Muscle layer of duodenum (tissue), 2 donors: ENCODE data around the gene PSMA6.
"Not testable (repeated sequence)": the region's sequence is repeated elsewhere in the genome, so short reads cannot be mapped to it uniquely, and the experiment has no call there.

Experiments used
- H3K27ac ChIP-seq: one replicate; pipeline ENCODE4 v1.7.0; 2013; ENCODE audit warnings: mild to moderate bottlenecking, low read length
- H3K27me3 ChIP-seq: one replicate; pipeline ENCODE4 v1.7.0; 2013; ENCODE audit warnings: low read depth, mild to moderate bottlenecking, control low read depth, low read length
- H3K36me3 ChIP-seq, 2 donors: one replicate each; pipeline ENCODE4 v1.7.0; 2013; ENCODE audit warnings: low read length in 2 of 2, control low read depth in 1 of 2, mild to moderate bottlenecking in 1 of 2; ENCODE audit not compliant: insufficient read depth in 2 of 2, control insufficient read depth in 1 of 2
- H3K4me1 ChIP-seq, 2 donors: one replicate each; pipeline ENCODE4 v1.7.0; 2013; ENCODE audit warnings: low read length in 2 of 2, mild to moderate bottlenecking in 2 of 2, control low read depth in 1 of 2, moderate library complexity in 1 of 2; ENCODE audit not compliant: insufficient read depth in 2 of 2, control insufficient read depth in 1 of 2
- H3K4me3 ChIP-seq, 2 donors: one replicate each; pipeline ENCODE4 v1.7.0; 2013; ENCODE audit warnings: low read length in 2 of 2, low read depth in 1 of 2, mild to moderate bottlenecking in 1 of 2
- H3K9me3 ChIP-seq, 2 donors: one replicate each; pipeline ENCODE4 v1.7.0; 2013; ENCODE audit warnings: low read length in 2 of 2, control low read depth in 1 of 2, mild to moderate bottlenecking in 1 of 2; ENCODE audit not compliant: control insufficient read depth in 1 of 2
- donor health status: healthy.

PSMA6 gene

GRCh38 chr14:35349496-35350365, 57.5 kb downstream of the PSMA6 start:
- Histone ChIP-seq H3K4me3 (no peak overlapping the region), H3K36me3 (no peaks in the 10 kb centered on the region), H3K4me1 (no peaks in the 10 kb centered on the region), H3K9me3 (no peaks in the 10 kb centered on the region), H3K27me3 (no peaks in the 10 kb centered on the region), H3K27ac (no peak overlapping the region)

GRCh38 chr14:35351497-35351896, 59.3 kb downstream of the PSMA6 start:
- Histone ChIP-seq H3K4me3 (no peak overlapping the region), H3K27ac (no peak overlapping the region), H3K27me3 (no peaks in the 10 kb centered on the region), H3K9me3 (no peaks in the 10 kb centered on the region), H3K36me3 (no peaks in the 10 kb centered on the region), H3K4me1 (no peaks in the 10 kb centered on the region)

DNA sequence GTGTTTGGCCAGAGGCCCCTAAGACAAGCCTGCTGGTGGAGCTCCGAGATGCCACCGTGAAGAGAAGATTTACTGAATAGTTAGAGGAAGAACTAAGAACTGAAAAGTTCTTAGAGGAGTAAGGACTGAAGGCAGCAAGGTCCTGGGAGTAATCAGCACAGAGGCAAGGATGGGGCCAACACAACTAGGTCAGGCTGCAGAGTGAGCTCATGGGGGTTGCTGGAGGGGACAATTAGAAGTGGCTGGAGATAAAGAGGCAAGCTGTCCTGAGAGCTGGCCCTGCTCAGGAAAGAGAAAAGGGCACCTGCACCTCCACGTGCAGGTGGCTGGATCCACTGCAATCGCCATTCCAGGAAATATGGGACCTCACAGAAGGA, 59.7 kb downstream of the PSMA6 start:
- H3K36me3 ChIP-seq = no peaks in the 10 kb centered on the region
- no peak overlapping the region for H3K4me3 ChIP-seq
- no peaks in the 10 kb centered on the region for H3K9me3 ChIP-seq
- no peaks in the 10 kb centered on the region for H3K27me3 ChIP-seq
- H3K4me1 ChIP-seq = no peaks in the 10 kb centered on the region
- H3K27ac ChIP-seq = no peak overlapping the region

DNA sequence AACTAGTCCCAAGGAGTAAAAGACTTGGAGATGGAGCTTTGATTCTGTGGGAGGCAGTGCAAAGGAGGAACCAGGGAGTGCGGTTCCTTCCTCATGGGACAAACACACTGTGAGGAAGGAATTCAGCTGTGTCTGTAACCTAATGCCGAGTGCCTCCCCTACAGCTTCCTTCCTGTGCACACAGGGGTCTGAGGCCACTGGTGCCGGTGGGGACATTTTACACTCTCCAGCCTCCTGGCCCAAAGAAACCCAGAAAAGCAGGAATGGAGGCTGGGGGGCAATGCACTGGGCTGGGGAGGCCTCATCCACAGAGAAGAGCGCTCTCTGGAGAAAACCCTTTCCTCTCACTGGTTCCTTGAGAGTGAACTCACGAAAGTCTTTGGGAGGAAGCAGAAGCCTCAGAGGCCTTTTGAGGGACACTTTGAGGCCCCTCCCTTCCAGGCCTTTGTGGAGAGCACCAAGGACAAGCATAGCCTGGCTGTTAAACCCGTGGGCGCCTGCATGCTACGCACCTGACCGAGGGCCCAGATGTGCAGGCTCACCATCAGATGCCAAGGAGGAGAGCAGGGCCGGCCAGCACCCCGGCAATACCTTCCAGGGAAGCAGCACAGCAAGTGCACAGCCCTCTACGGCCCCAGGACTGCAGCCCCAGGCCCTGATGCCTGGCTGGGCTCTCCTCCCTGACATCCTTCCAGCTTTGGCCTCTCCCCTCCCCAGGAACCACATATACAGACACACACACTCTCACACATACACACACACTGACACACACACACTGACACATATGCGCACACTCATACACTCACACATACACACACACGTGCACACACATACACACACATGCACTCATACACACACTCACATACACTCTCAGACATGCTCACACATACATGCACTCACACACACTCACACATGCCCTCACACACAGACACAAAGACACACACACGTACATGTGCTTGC, 60.4 kb downstream of the PSMA6 start:
- no peak overlapping the region for H3K27ac ChIP-seq
- no peaks in the 10 kb centered on the region for H3K27me3 ChIP-seq
- H3K4me3 ChIP-seq = no peak overlapping the region
- H3K9me3 ChIP-seq = no peaks in the 10 kb centered on the region
- no peaks in the 10 kb centered on the region for H3K4me1 ChIP-seq
- no peaks in the 10 kb centered on the region for H3K36me3 ChIP-seq

- Histone ChIP-seq H3K9me3 (no peaks in the 10 kb centered on the region), H3K4me3 (no peak overlapping the region), H3K27me3 (no peaks in the 10 kb centered on the region), H3K4me1 (no peaks in the 10 kb centered on the region), H3K27ac (no peak overlapping the region), H3K36me3 (no peaks in the 10 kb centered on the region)
Measured at GRCh38 chr14:35353409-35354172, 61.4 kb downstream of the PSMA6 start.

DNA sequence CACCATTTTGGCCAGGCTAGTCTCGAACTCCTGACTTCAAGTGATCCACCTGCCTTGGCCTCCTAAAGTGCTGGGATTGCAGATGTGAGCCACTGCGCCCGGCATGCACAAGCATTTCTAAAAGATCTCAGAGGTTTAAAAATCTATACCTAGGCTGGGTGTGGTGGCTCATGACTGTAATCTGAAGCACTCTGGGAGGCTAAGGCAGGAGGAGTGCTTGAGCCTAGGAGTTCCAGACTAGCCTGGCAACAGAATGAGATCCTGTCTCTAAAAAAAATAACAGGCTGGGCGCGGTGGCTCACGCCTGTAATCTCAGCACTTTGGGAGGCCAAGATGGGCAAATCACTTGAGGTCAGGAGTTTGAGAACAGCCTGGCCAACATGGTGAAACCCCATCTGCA, 63.1 kb downstream of the PSMA6 start:
- not testable (repeated sequence) for H3K36me3 ChIP-seq, H3K27ac ChIP-seq, H3K4me3 ChIP-seq, H3K4me1 ChIP-seq, H3K27me3 ChIP-seq, H3K9me3 ChIP-seq

DNA sequence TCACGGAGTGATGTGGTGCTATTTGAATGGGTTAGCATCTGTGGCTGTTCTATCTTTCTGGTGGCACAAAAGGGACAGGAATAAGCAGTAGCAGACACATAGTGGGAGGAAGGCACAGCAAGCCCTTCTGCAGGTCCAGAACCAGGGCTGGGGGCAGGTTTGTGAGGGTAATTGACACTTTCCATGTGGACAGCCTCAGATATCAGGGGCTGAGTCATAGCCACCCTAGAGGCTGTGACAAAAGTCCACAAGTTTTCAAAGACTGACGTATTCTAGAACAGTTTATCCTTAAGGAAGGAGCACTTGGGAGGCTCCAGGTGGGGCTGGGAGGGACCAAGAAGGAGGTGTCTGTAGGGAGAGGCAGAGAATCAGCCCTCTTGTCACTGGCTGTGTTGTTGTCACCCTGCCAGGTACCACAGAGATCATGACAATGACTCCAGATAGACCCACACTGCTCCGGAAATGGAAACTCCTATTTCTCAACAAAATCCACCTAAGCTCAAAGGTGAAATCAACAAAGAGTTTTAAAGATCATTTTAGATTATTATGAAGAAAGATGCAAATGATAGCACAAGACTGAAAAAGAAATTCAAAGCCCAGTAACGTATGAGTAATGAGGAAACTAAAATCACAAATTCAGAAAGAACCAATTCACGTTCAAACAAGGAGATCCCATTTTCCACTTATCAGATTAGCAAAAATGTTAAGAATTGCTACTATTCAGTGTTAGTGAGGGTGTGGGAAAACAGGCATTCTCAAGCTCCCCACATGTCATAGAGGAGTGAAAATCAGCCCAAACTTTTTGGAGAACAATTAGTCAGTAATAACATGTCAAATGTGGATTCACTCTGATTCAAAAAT, 64.0 kb downstream of the PSMA6 start:
- H3K9me3 ChIP-seq = no peaks in the 10 kb centered on the region
- H3K27me3 ChIP-seq = no peaks in the 10 kb centered on the region
- H3K4me1 ChIP-seq = no peaks in the 10 kb centered on the region
- H3K27ac ChIP-seq = no peak overlapping the region
- H3K36me3 ChIP-seq = no peaks in the 10 kb centered on the region
- no peak overlapping the region for H3K4me3 ChIP-seq

- not testable (repeated sequence) for H3K27me3 ChIP-seq, H3K36me3 ChIP-seq, H3K4me1 ChIP-seq, H3K9me3 ChIP-seq, H3K4me3 ChIP-seq, H3K27ac ChIP-seq
Measured at GRCh38 chr14:35359655-35360054, 67.5 kb downstream of the PSMA6 start.

- no peaks in the 10 kb centered on the region for H3K27me3 ChIP-seq
- no peak overlapping the region for H3K4me3 ChIP-seq
- H3K9me3 ChIP-seq = no peaks in the 10 kb centered on the region
- H3K27ac ChIP-seq = no peak overlapping the region
- H3K4me1 ChIP-seq = peaks cover 4 to 9% of the 10 kb centered on the region in 2 donors
- peaks cover 0 to 3% of the 10 kb centered on the region in 2 donors for H3K36me3 ChIP-seq
Measured at GRCh38 chr14:35361141-35361480, 68.9 kb downstream of the PSMA6 start.

DNA sequence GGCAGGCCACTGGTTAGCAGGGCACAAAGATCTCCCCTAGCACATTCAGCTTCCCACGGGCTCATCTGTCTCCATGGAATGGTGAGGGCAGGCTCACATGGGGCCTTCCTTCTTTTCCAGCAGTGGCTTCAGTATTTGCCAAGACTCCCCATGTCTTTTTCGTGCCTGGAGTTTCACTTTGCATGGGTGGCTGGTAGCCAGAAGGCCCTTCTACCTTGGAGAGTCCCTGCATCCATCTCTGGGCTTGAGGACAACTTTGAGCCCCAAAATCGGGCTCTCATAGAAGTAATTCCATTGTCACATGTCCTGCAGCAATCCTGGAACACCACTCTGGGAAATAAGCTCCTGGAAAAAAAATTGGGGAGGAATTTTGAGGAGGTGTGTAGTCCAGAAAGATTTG, 70.3 kb downstream of the PSMA6 start:
- H3K27me3 ChIP-seq = no peaks in the 10 kb centered on the region
- peaks cover 0 to 3% of the 10 kb centered on the region in 2 donors for H3K36me3 ChIP-seq
- H3K27ac ChIP-seq = no peak overlapping the region
- no peak overlapping the region for H3K4me3 ChIP-seq
- no peaks in the 10 kb centered on the region for H3K9me3 ChIP-seq
- peaks cover 4 to 13% of the 10 kb centered on the region in 2 donors for H3K4me1 ChIP-seq
